HCT116 (cell line): ENCODE results near the gene MACROD1. TPM values are rescaled to one million over a fixed set of nuclear protein-coding genes. Genes with fewer than 3 reads are reported as not detected.

Source experiments
- ATAC-seq: fragments of 200-7000 bp; cut with Tn5 transposase; 2 replicates; pipeline ENCODE4 v1.9.1; 2020; ENCODE audit warnings: mild to moderate bottlenecking, moderate library complexity
- BruUV-seq: library from RNA; stranded (reverse); fragments of 400-500 nt; replicated peaks from 2 replicates; lab custom pipeline; 2021; lab: Mats Ljungman, UMichigan
- CTCF ChIA-PET: fragments of 300-600 bp; sonication (Branson Sonifier 250); formaldehyde crosslinking; loops from one replicate; lab custom pipeline; 2021; ENCODE audit warnings: antibody characterized with exemption; lab: Charles Lee
- POLR2A ChIA-PET: fragments of 300-600, 350-600 bp; sonication (Branson Sonifier 250); formaldehyde crosslinking; loops from one replicate; lab custom pipeline; 2021; ENCODE audit warnings: antibody characterized with exemption; lab: Charles Lee
- RAD21 ChIA-PET, 2 experiments: fragments of 300-600 bp; sonication (Branson Sonifier 250); formaldehyde crosslinking; loops; one replicate each; lab custom pipeline; 2023; ENCODE audit warnings: low total read pairs in 2 of 2; ENCODE audit not compliant: uncharacterized antibody in 2 of 2, unreplicated experiment in 2 of 2, low non-redundant PET in 1 of 2; lab: Charles Lee
- DNase-seq: peaks from one replicate; pipeline ENCODE4 v3.0.0-alpha.2; 2010; ENCODE audit warnings: low read depth, low spot score
- H2AFZ ChIP-seq: fragments of 200-600 bp; shearing (Covaris generic), sonication (generic); 2 replicates; pipeline ENCODE4 v1.6.1; 2017; ENCODE audit warnings: low read depth, mixed run types, mixed read lengths, antibody characterized with exemption, low read length; ENCODE audit not compliant: poor library complexity, severe bottlenecking
- H3K27ac ChIP-seq: 2 replicates; pipeline ENCODE4 v1.5.1; 2012; ENCODE audit warnings: low read depth, low read length
- H3K27me3 ChIP-seq: fragments of 200-600 bp; sonication (generic); 2 replicates; pipeline ENCODE4 v1.6.1; 2016; ENCODE audit warnings: mixed run types, low read length, mixed read lengths; ENCODE audit not compliant: insufficient read depth
- H3K36me3 ChIP-seq, 2 experiments: fragments of 200-500 bp in 1 of 2; fragments of 200-600 bp in 1 of 2; sonication (Bioruptor generic) in 1 of 2; sonication (generic) in 1 of 2; 2 replicates each; pipeline versions ENCODE4 v1.5.1 to v1.6.1; 2014 to 2016; ENCODE audit warnings: low read length in 2 of 2, inconsistent platforms in 1 of 2, mixed read lengths in 1 of 2, mixed run types in 1 of 2; ENCODE audit not compliant: insufficient read depth in 2 of 2, control insufficient read depth in 1 of 2
- H3K4me1 ChIP-seq, 2 experiments: fragments of 200-600 bp in 1 of 2; sonication (generic) in 1 of 2; 2 replicates each; pipeline versions ENCODE4 v1.5.1 to v1.6.1; 2012 to 2017; ENCODE audit warnings: low read length in 2 of 2, inconsistent platforms in 1 of 2, mild to moderate bottlenecking in 1 of 2, mixed read lengths in 1 of 2, mixed run types in 1 of 2, moderate library complexity in 1 of 2; ENCODE audit not compliant: insufficient read depth in 2 of 2, control insufficient read depth in 1 of 2
- H3K4me2 ChIP-seq: fragments of 200-600 bp; sonication (generic); 2 replicates; pipeline ENCODE4 v1.6.1; 2017; ENCODE audit warnings: mixed run types, low read length, mixed read lengths
- H3K4me3 ChIP-seq, 2 experiments: fragments of 200-600 bp in 1 of 2; sonication (generic) in 1 of 2; replicated peaks in 1 of 2; 2 replicates each; pipeline ENCODE4 v1.5.1; 2011 to 2016; ENCODE audit warnings: low read length in 2 of 2, control low read depth in 1 of 2, low read depth in 1 of 2, mild to moderate bottlenecking in 1 of 2, mixed read lengths in 1 of 2, mixed run types in 1 of 2
- H3K79me2 ChIP-seq: fragments of 200-600 bp; sonication (generic); 2 replicates; pipeline ENCODE4 v1.6.1; 2017; ENCODE audit warnings: mild to moderate bottlenecking, mixed run types, low read length, moderate library complexity, mixed read lengths; ENCODE audit not compliant: insufficient read depth
- H3K9ac ChIP-seq: fragments of 200-600 bp; sonication (generic); 2 replicates; pipeline ENCODE4 v1.6.1; 2016; ENCODE audit warnings: low read length, mixed read lengths
- H3K9me2 ChIP-seq: fragments of 200-600 bp; sonication (generic), shearing (Covaris generic); 2 replicates; pipeline ENCODE4 v1.6.1; 2017; ENCODE audit warnings: mixed run types, mild to moderate bottlenecking, moderate library complexity; ENCODE audit not compliant: insufficient read depth
- H3K9me3 ChIP-seq, 2 experiments: fragments of 200-500 bp in 1 of 2; fragments of 200-600 bp in 1 of 2; sonication (Bioruptor generic) in 1 of 2; sonication (generic) in 1 of 2; 2 replicates each; pipeline ENCODE4 v1.6.1; 2014 to 2017; ENCODE audit warnings: low read length in 2 of 2, mixed read lengths in 2 of 2, inconsistent platforms in 1 of 2, low read depth in 1 of 2, mild to moderate bottlenecking in 1 of 2, mixed run types in 1 of 2, moderate library complexity in 1 of 2; ENCODE audit not compliant: control insufficient read depth in 1 of 2, insufficient read depth in 1 of 2
- H4K20me1 ChIP-seq: fragments of 200-600 bp; sonication (generic), shearing (Covaris generic); 2 replicates; pipeline ENCODE4 v1.6.1; 2017; ENCODE audit warnings: mixed run types, mild to moderate bottlenecking, moderate library complexity; ENCODE audit not compliant: insufficient read depth
- FOSL1 ChIP-seq: IDR thresholded peaks from 2 replicates; pipeline ENCODE4 v1.6.1; 2012; ENCODE audit warnings: low read depth
- POLR2AphosphoS5 ChIP-seq: IDR thresholded peaks from 2 replicates; pipeline ENCODE4 v1.6.1; 2011; ENCODE audit warnings: mild to moderate bottlenecking, low read depth, low read length, moderate library complexity
- SIN3A ChIP-seq: IDR thresholded peaks from 2 replicates; pipeline ENCODE4 v1.6.1; 2012; ENCODE audit warnings: low read depth
- SRF ChIP-seq: IDR thresholded peaks from 2 replicates; pipeline ENCODE4 v1.6.1; 2012; ENCODE audit warnings: low read depth
- ZNF274 ChIP-seq: fragments of 200-500 bp; sonication (Bioruptor generic); IDR thresholded peaks from 2 replicates; pipeline ENCODE4 v1.6.1; 2014; ENCODE audit warnings: mild to moderate bottlenecking, low read depth, low read length, inconsistent platforms
- intact Hi-C: fragments of 100-400 bp; cut with micrococcal nuclease; formaldehyde crosslinking; loops from 2 replicates; pipeline ENCODE4 v1.10.0; 2022
- total RNA-seq: library from RNA; stranded (reverse); gene quantifications from one replicate; pipeline ENCODE4 v1.2.1, GENCODE V29; 2021; ENCODE audit not compliant: unreplicated experiment
- TF ChIP-seq, protein P1 (sequence below), 3 experiments: fragments of 200-600 bp in 1 of 3; sonication (generic) in 1 of 3; IDR thresholded peaks in 2 of 3; conservative IDR thresholded peaks in 1 of 3; 2 replicates each; pipeline ENCODE4 v1.5.1; 2012 to 2017; ENCODE audit warnings: low read depth in 2 of 3, low read length in 2 of 3, antibody characterized with exemption in 1 of 3, borderline replicate concordance in 1 of 3, control low read depth in 1 of 3, mild to moderate bottlenecking in 1 of 3, mixed read lengths in 1 of 3, mixed run types in 1 of 3, moderate library complexity in 1 of 3; ENCODE audit not compliant: insufficient read depth in 1 of 3
- TF ChIP-seq, protein P2 (sequence below): IDR thresholded peaks from 2 replicates; pipeline ENCODE4 v1.6.1; 2012

MACROD1 gene
- total RNA-seq, 1 experiment from 2014 or later: 61.1 TPM

DNA sequence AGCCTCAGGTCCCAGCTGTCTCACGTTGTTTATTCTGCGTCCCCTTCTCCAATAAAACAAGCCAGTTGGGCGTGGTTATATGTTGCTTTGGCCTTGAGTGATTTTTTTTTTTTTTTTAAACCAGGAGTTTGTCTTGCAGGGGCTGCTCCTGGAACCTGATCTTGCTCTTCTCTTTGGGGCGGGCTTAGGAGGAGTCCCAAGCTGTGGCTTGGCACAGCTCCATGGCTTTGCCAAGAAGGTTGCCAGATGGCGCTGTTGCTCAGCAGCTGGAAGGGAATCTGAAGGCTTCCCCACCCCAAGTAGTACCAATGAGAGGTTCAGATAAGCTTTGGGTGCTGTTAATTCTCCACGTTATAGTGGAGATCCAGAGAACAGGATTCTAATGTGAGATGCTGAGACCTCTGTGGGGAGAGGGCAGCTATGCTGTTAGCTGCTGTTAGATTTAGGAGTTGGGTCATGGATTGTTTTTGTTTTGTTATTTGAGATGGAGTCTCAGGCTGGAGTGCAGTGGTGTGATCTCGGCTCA is 38.6 kb upstream of the MACROD1 start (continued):
- TF ChIP-seq, protein P1, sequence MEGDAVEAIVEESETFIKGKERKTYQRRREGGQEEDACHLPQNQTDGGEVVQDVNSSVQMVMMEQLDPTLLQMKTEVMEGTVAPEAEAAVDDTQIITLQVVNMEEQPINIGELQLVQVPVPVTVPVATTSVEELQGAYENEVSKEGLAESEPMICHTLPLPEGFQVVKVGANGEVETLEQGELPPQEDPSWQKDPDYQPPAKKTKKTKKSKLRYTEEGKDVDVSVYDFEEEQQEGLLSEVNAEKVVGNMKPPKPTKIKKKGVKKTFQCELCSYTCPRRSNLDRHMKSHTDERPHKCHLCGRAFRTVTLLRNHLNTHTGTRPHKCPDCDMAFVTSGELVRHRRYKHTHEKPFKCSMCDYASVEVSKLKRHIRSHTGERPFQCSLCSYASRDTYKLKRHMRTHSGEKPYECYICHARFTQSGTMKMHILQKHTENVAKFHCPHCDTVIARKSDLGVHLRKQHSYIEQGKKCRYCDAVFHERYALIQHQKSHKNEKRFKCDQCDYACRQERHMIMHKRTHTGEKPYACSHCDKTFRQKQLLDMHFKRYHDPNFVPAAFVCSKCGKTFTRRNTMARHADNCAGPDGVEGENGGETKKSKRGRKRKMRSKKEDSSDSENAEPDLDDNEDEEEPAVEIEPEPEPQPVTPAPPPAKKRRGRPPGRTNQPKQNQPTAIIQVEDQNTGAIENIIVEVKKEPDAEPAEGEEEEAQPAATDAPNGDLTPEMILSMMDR (IDR thresholded peaks at IDR 0.05 in 2 of 3, conservative IDR thresholded peaks at IDR 0.05 in 1 of 3; ENCODE audit: borderline replicate concordance in 1 of 3, insufficient read depth in 1 of 3, low read depth in 2 of 3, low read length in 2 of 3): peak; percentile 75 to 90 (median 87)
- TF ChIP-seq POLR2AphosphoS5 (peak; percentile 54), ZNF274 (no peak), FOSL1 (no peak)
- TF ChIP-seq, protein P2, sequence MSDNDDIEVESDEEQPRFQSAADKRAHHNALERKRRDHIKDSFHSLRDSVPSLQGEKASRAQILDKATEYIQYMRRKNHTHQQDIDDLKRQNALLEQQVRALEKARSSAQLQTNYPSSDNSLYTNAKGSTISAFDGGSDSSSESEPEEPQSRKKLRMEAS: no peak

DNA sequence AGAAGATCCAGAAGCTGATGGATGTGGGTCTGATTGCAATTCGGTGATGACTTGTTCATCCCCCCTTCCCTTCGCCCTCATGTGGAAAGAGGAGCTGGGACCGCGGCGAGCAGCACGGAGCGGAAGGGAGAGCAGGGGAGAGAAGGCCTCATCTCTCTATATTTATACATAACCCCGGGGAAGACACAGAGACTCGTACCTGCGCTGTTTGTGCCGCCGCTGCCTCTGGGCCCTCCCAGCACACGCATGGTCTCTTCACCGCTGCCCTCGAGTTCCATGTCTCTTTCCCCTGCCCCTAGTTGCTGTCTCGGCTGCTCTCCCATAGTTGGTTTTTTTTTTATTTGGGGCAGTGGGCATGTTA is 38.1 kb upstream of the MACROD1 start:
- ChIA-PET RAD21 (interaction anchor here (0.7 to 1.6 kb wide), 9 partner anchors 18 to 151 kb away, joined by 3 to 7 read pairs (median 4); partner anchors contain the start of genes ESRRA (in 1 of the 2), PLCB3 (in 1 of the 2) and STIP1 (in 1 of the 2)), POLR2A (interaction anchor here (0.7 to 2.2 kb wide), 8 partner anchors 18 to 151 kb away, joined by 3 to 10 read pairs (median 3); partner anchors contain the start of gene STIP1), CTCF (interaction anchor here (0.6 to 4.6 kb wide), 17 partner anchors 11 to 485 kb away, joined by 3 to 80 read pairs (median 6); partner anchors contain the start of genes CATSPERZ, ESRRA, FKBP2 and NUDT22)
- H3K4me2 ChIP-seq: no peak overlapping the region
- intact Hi-C loops: loop anchor here (1.0 to 2.0 kb wide), 3 partner anchors 67 to 151 kb away; no protein-coding TSS in a partner anchor
- ATAC-seq (no peak), DNase-seq (no peak)
- no peaks in the 10 kb centered on the region for H4K20me1 ChIP-seq
- H3K4me1 ChIP-seq: peaks cover 0 to 8% of the 10 kb centered on the region in 2 experiments; a peak in 1 of 4 replicates
- no peaks in the 10 kb centered on the region for H3K9me2 ChIP-seq
- H3K36me3 ChIP-seq: peaks cover 47 to 53% of the 10 kb centered on the region in 2 experiments
- no peak overlapping the region for H3K4me3 ChIP-seq
- H2AFZ ChIP-seq: no peak overlapping the region
- no peak overlapping the region for H3K27ac ChIP-seq
- TSS peak; percentile 61 for BruUV-seq
- H3K27me3 ChIP-seq: no peaks in the 10 kb centered on the region
- H3K79me2 ChIP-seq: peaks cover 34% of the 10 kb centered on the region; the same call in 1 of the 2 replicates
- H3K9ac ChIP-seq: no peak overlapping the region
- TF ChIP-seq SIN3A (no peak), SRF (0 out of 2 replicates have a peak, but pooled peaks have one; percentile 15), POLR2AphosphoS5 (no peak)
- no peaks in the 10 kb centered on the region for H3K9me3 ChIP-seq
